HUES64 (cell line): ENCODE data around the gene HMG20A.

ENCODE experiments used
- H3K27ac ChIP-seq: 2 replicates; pipeline ENCODE4 v1.7.0; 2013; ENCODE audit warnings: low read depth, low read length, inconsistent platforms
- H3K27me3 ChIP-seq: 2 replicates; pipeline ENCODE4 v1.6.1; 2013; ENCODE audit warnings: mild to moderate bottlenecking, low read length; ENCODE audit not compliant: insufficient read depth
- H3K36me3 ChIP-seq: 2 replicates; pipeline ENCODE4 v1.6.1; 2013; ENCODE audit warnings: mild to moderate bottlenecking, low read length; ENCODE audit not compliant: insufficient read depth
- H3K4me1 ChIP-seq: 2 replicates; pipeline ENCODE4 v1.6.1; 2013; ENCODE audit warnings: mild to moderate bottlenecking, low read length, moderate library complexity; ENCODE audit not compliant: insufficient read depth
- H3K4me3 ChIP-seq: 2 replicates; pipeline ENCODE4 v1.5.1; 2013; ENCODE audit warnings: mild to moderate bottlenecking, low read length, moderate library complexity
- H3K9ac ChIP-seq: 2 replicates; pipeline ENCODE4 v1.6.1; 2013; ENCODE audit warnings: mild to moderate bottlenecking, low read depth, low read length
- H3K9me3 ChIP-seq: 2 replicates; pipeline ENCODE4 v1.6.1; 2013; ENCODE audit warnings: low read depth, low read length; ENCODE audit not compliant: insufficient read depth
- WGBS: fragments of 150-250, 120-280 bp; methylation state at CpG from one replicate; pipeline ENCODE4 v1.1.7; 2013; ENCODE audit warnings: missing lambda C conversion rate; 5-methylcytosine and 5-hydroxymethylcytosine counted together

The HMG20A gene

DNA sequence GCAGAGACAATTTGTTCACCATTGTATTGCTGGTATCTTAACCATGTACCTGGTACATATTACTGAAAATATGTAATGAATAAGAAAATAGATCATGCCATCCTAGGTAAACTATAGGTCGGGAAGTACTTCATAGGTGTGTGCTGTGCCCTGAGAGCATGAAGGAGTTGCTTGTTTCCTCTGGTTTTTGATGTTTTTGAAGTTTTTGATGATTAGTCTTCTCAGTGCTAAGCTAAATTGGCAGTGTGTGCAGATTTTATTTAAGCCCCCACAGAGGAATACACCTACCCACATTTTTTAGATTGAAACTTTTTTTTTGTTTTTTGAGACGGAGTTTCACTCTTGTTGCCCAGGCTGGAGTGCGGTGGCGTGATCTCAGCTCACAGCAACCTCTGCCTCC lies 16.6 kb downstream of the HMG20A start:
- 97% methylated on average over 4 of the region's 4 CpGs for WGBS
- no peaks in the 10 kb centered on the region for H3K36me3 ChIP-seq
- no peaks in the 10 kb centered on the region for H3K27me3 ChIP-seq
- no peaks in the 10 kb centered on the region for H3K4me1 ChIP-seq
- no peaks in the 10 kb centered on the region for H3K9me3 ChIP-seq
- H3K27ac ChIP-seq, result no peak overlapping the region
- H3K4me3 ChIP-seq, result no peak overlapping the region
- H3K9ac ChIP-seq, result no peak overlapping the region

GRCh38 chr15:77440378-77440999 lies 19.8 kb downstream of the HMG20A start:
- Histone ChIP-seq H3K9me3 (no peaks in the 10 kb centered on the region), H3K36me3 (no peaks in the 10 kb centered on the region), H3K9ac (no peak overlapping the region), H3K4me3 (no peak overlapping the region), H3K27ac (no peak overlapping the region), H3K27me3 (no peaks in the 10 kb centered on the region), H3K4me1 (peaks cover 6% of the 10 kb centered on the region; the same call in 1 of the 2 replicates)
- 90% methylated on average over 3 of the region's 3 CpGs for WGBS

- H3K9me3 ChIP-seq, result no peaks in the 10 kb centered on the region
- no peaks in the 10 kb centered on the region for H3K27me3 ChIP-seq
- no peak overlapping the region for H3K27ac ChIP-seq
- H3K4me3 ChIP-seq, result no peak overlapping the region
- H3K36me3 ChIP-seq, result peaks cover 6% of the 10 kb centered on the region; the same call in 1 of the 2 replicates
- peaks cover 6% of the 10 kb centered on the region; the same call in 1 of the 2 replicates for H3K4me1 ChIP-seq
- no peak overlapping the region for H3K9ac ChIP-seq
- WGBS, result 100% methylated on average over 2 of the region's 4 CpGs
Measured at GRCh38 chr15:77446840-77447390, 26.2 kb downstream of the HMG20A start.

GRCh38 chr15:77454265-77454664 lies 33.6 kb downstream of the HMG20A start:
- H3K9me3 ChIP-seq, result no peaks in the 10 kb centered on the region
- H3K9ac ChIP-seq, result no peak overlapping the region
- H3K27ac ChIP-seq, result no peak overlapping the region
- peaks cover 15% of the 10 kb centered on the region; the same call in 1 of the 2 replicates for H3K4me1 ChIP-seq
- H3K4me3 ChIP-seq, result no peak overlapping the region
- peaks cover 17% of the 10 kb centered on the region for H3K36me3 ChIP-seq
- no peaks in the 10 kb centered on the region for H3K27me3 ChIP-seq
- WGBS, result 95% methylated on average over 1 of the region's 1 CpG

- peaks cover 24% of the 10 kb centered on the region for H3K36me3 ChIP-seq
- no peak overlapping the region for H3K9ac ChIP-seq
Measured at GRCh38 chr15:77454951-77455350, 34.3 kb downstream of the HMG20A start.

DNA sequence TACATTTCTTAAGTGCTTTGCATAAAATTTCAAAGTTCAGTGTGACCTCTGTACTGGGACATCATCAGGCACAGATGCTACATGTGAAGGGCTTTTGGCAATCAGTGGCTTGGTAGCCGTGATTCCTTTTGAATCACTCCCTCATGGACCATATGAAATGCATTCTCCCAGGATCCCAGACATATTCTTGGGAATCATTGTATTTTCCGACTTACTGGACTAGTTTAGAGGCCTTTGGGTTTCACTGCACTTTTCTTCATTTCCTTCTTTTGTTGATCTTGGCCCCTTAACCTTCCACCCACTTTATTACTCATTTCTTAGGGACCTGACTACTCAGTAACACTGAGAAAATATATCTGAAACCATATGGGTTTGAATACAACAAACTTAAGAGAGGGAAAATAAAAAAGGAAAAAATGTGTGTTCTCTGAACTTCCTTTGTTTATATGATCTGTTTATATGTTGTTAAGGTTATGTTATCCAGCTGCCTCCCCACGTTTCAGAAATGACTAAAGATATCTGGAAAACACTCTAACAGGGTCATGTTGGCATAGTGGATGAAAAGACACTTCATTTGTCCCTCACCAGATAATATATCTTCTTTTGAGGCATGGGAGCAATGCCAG lies 35.1 kb downstream of the HMG20A start:
- Histone ChIP-seq H3K36me3 (peaks cover 24% of the 10 kb centered on the region), H3K27me3 (no peaks in the 10 kb centered on the region), H3K9me3 (no peaks in the 10 kb centered on the region), H3K27ac (no peak overlapping the region), H3K9ac (no peak overlapping the region), H3K4me3 (no peak overlapping the region), H3K4me1 (peaks cover 15% of the 10 kb centered on the region; the same call in 1 of the 2 replicates)
- 94% methylated on average over 3 of the region's 3 CpGs for WGBS

More at GRCh38 chr15:77454951-77455350, 34.3 kb downstream of the HMG20A start:
- no peak overlapping the region for H3K4me3 ChIP-seq
- H3K27me3 ChIP-seq, result no peaks in the 10 kb centered on the region
- H3K9me3 ChIP-seq, result no peaks in the 10 kb centered on the region
- peaks cover 15% of the 10 kb centered on the region; the same call in 1 of the 2 replicates for H3K4me1 ChIP-seq
- no peak overlapping the region for H3K27ac ChIP-seq

DNA sequence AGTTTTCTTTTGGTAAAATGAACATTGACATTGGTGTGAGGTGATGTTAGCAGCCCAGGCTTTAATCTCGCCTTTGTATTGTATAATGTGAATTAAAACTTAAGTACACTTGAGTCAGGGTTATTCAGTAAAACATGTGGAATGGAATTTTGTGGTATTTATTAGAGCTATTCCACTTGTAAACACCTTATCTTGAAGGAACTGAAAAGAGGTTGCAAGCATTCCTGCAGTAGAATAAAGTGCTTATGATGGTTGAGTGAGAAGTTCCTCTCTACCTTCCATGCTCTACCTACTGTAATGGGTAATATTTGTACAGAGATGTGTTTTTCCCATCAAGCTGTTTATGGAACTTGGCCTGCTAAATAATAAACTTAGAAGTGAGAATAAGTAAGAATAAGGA lies 36.1 kb downstream of the HMG20A start:
- no peaks in the 10 kb centered on the region for H3K9me3 ChIP-seq
- peaks cover 15% of the 10 kb centered on the region; the same call in 1 of the 2 replicates for H3K4me1 ChIP-seq
- H3K27me3 ChIP-seq, result no peaks in the 10 kb centered on the region
- 90% methylated on average over 1 of the region's 1 CpG for WGBS
- H3K9ac ChIP-seq, result no peak overlapping the region
- H3K36me3 ChIP-seq, result peaks cover 28% of the 10 kb centered on the region
- no peak overlapping the region for H3K4me3 ChIP-seq
- H3K27ac ChIP-seq, result no peak overlapping the region

DNA sequence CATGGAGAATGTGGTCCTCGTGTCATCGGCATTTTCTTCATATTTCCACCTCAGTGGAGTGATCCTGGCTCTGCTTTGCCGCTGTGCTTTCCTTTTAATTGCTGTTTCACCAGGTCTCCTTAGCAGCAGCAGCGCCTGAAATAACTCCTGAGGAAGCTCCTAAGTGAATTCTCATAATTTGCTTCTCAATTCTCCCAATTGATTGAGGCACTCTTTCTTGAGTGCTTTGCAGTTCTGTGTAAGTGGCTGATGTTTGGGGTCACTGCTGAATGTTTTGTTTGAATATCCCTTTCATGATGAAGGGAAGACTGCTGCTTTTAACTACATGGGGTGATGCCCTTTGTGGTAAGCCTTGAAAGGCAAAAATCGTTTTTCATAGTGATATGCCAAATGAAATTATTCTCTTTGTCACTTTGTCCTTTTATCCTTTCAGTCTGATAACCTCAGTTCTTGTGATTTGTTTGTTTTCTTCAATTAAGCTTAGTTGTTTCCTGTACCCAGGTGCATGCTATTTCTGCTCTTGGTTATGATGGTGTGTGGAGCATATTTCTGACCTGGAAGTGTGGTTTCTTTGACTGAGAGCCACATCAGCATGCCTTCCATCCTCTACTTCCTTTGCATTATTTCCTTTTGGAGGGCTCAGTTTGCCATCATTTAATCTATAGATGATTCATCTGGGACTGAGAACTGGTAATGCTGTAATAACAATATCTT lies 36.7 kb downstream of the HMG20A start:
- no peak overlapping the region for H3K9ac ChIP-seq
- no peak overlapping the region for H3K4me3 ChIP-seq
- no peaks in the 10 kb centered on the region for H3K27me3 ChIP-seq
- no peak overlapping the region for H3K27ac ChIP-seq
- H3K4me1 ChIP-seq, result peaks cover 15% of the 10 kb centered on the region; the same call in 1 of the 2 replicates
- WGBS, result 89% methylated on average over 5 of the region's 5 CpGs
- H3K36me3 ChIP-seq, result peaks cover 30% of the 10 kb centered on the region
- H3K9me3 ChIP-seq, result no peaks in the 10 kb centered on the region

- peaks cover 15% of the 10 kb centered on the region; the same call in 1 of the 2 replicates for H3K4me1 ChIP-seq
- H3K9me3 ChIP-seq, result no peaks in the 10 kb centered on the region
- H3K36me3 ChIP-seq, result peaks cover 30% of the 10 kb centered on the region
- no peak overlapping the region for H3K4me3 ChIP-seq
- H3K27ac ChIP-seq, result no peak overlapping the region; the same call in 1 of the 2 replicates
- H3K27me3 ChIP-seq, result no peaks in the 10 kb centered on the region
- no peak overlapping the region for H3K9ac ChIP-seq
Measured at GRCh38 chr15:77457905-77458265, 37.2 kb downstream of the HMG20A start.

DNA sequence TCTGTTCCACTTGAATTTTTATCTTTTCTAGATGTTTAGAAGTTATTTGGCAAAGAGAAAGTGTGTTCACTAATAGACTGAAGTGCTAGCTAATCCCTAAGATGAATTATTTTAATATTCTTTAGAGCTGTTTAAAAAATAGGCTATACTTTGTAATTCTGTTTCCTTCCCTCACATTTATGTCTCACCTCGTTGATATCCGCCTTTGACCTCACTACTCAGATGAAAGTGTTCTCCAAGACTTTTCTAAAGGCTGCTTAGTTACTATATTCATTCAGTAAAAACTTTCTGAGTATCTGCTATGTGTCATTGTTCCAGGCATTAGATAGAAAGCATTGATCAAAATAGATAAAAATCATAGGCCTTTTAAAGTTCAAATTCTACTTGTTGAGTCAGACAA lies 38.3 kb downstream of the HMG20A start:
- H3K27me3 ChIP-seq, result no peaks in the 10 kb centered on the region
- H3K4me1 ChIP-seq, result peaks cover 15% of the 10 kb centered on the region; the same call in 1 of the 2 replicates
- 100% methylated on average over 2 of the region's 2 CpGs for WGBS
- H3K9ac ChIP-seq, result no peak overlapping the region
- no peak overlapping the region for H3K27ac ChIP-seq
- H3K36me3 ChIP-seq, result peaks cover 39% of the 10 kb centered on the region
- H3K4me3 ChIP-seq, result no peak overlapping the region
- H3K9me3 ChIP-seq, result no peaks in the 10 kb centered on the region

- Histone ChIP-seq H3K27me3 (no peaks in the 10 kb centered on the region), H3K36me3 (peaks cover 58% of the 10 kb centered on the region), H3K4me1 (peaks cover 16% of the 10 kb centered on the region), H3K9ac (no peak overlapping the region), H3K9me3 (no peaks in the 10 kb centered on the region), H3K27ac (no peak overlapping the region), H3K4me3 (no peak overlapping the region)
Measured at GRCh38 chr15:77461486-77461885, 40.8 kb downstream of the HMG20A start.
